GM19468 (cell line): ENCODE measurements around the gene ZGRF1.
"Not testable (repeated sequence)": the region's sequence is repeated elsewhere in the genome, so short reads cannot be mapped to it uniquely, and the experiment has no call there.

Experiments used
- ATAC-seq: cut with Tn5 transposase; IDR thresholded peaks from one replicate; pipeline ENCODE4 v1.9.1; 2021; ENCODE audit warnings: mild to moderate bottlenecking, moderate library complexity, moderate number of reproducible peaks; ENCODE audit not compliant: unreplicated experiment; ENCODE audit errors: extremely low read depth

The ZGRF1 gene

DNA sequence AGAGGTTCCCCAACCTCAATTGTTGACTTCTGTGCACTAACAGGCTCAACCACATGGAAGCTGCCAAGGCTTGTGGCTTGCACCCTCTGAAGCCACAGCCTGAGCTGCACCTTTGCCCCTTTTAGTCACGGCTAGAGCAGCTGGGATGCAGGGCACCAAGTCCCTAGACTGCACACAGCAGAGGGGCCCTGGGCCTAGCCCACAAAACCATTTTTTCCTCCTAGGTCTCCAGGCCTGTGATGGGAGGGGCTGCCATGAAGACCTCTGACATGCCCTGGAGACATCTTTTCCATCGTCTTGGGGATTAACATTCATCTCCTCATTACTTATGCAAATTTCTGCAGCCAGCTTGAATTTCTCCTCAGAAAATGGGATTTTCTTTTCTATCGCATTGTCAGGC, 145.9 kb downstream of the ZGRF1 start:
- not testable (repeated sequence) for ATAC-seq
